Measurements from ENCODE around the gene INSIG2. TPM values are rescaled to one million over a fixed set of nuclear protein-coding genes. Genes with fewer than 3 reads are reported as not detected.

INSIG2 gene
- total RNA-seq, 1 experiment from 2014 or later, result 8.7 TPM

GRCh38 chr2:118130385-118130784 lies 42.1 kb downstream of the INSIG2 start:
- H3K27ac ChIP-seq (ENCODE audit: insufficient read length, low read depth, low read length), result no peak overlapping the region
- H3K9me3 ChIP-seq (ENCODE audit: control insufficient read depth, low read depth, low read length), result no peaks in the 10 kb centered on the region
- H4K8ac ChIP-seq (replicated peaks; ENCODE audit: insufficient read length, low read depth, low read length), result no peak overlapping the region
- no peaks in the 10 kb centered on the region for H3K9me3 Mint-ChIP-seq
- H3K56ac ChIP-seq (ENCODE audit: insufficient read length, low read depth, low read length), result no peak overlapping the region
- H3K4me1 Mint-ChIP-seq, result peaks cover 0 to 4% of the 10 kb centered on the region in 2 experiments; a peak in 2 of 4 replicates
- no peaks in the 10 kb centered on the region for H3K23me2 ChIP-seq (ENCODE audit: insufficient read length, low read depth, low read length, poor library complexity, severe bottlenecking)
- H2AFZ ChIP-seq (ENCODE audit: low read length), result no peak overlapping the region
- H2BK20ac ChIP-seq (ENCODE audit: low read depth, low read length, poor library complexity, severe bottlenecking), result no peak overlapping the region
- H2BK12ac ChIP-seq (ENCODE audit: insufficient read length, low read depth, low read length), result no peak overlapping the region
- H3K27me3 ChIP-seq (ENCODE audit: insufficient read depth, low read length), result no peaks in the 10 kb centered on the region; the same call in 1 of the 2 replicates
- H3K23ac ChIP-seq (ENCODE audit: insufficient read length, low read depth, low read length), result no peak overlapping the region
- no peak overlapping the region for H2BK120ac ChIP-seq (ENCODE audit: low read depth, low read length, poor library complexity, severe bottlenecking)
- no peak overlapping the region for H4K5ac ChIP-seq (ENCODE audit: insufficient read length, low read depth, low read length)
- H3K79me1 ChIP-seq (ENCODE audit: insufficient read depth, low read depth, low read length, poor library complexity, severe bottlenecking), result no peaks in the 10 kb centered on the region
- no peak overlapping the region for H3K4ac ChIP-seq (ENCODE audit: low read depth, low read length)
- no peak for DNase-seq
- H3K27ac Mint-ChIP-seq, result no peak overlapping the region
- no peaks in the 10 kb centered on the region for H3K27me3 Mint-ChIP-seq (ENCODE audit: low read depth)
- no peak overlapping the region for H2BK5ac ChIP-seq (ENCODE audit: insufficient read length, low read length)
- no peak overlapping the region for H3K14ac ChIP-seq (ENCODE audit: insufficient read depth, low read length)
- no peak overlapping the region for H3K9ac ChIP-seq (ENCODE audit: extremely low read depth, insufficient read length, low read length)
- no peak overlapping the region for H2BK15ac ChIP-seq (ENCODE audit: low read depth, low read length)
- no peak overlapping the region for H2AK5ac ChIP-seq (ENCODE audit: insufficient read length, low read length)
- H3K4me2 ChIP-seq (ENCODE audit: insufficient read depth, insufficient read length, low read length), result no peak overlapping the region
- no peaks in the 10 kb centered on the region for H4K20me1 ChIP-seq (ENCODE audit: control insufficient read depth, insufficient read depth, insufficient read length)
- H3K18ac ChIP-seq (ENCODE audit: insufficient read length, low read depth, low read length), result no peak overlapping the region
- no peaks in the 10 kb centered on the region for H3K4me1 ChIP-seq (ENCODE audit: insufficient read depth, low read length)
- no CpG with 5 or more reads among the region's 7 CpGs for WGBS (ENCODE audit: extremely low coverage, insufficient read length, low lambda C conversion rate)
- H3K4me3 Mint-ChIP-seq, result no peak overlapping the region
- no peak for TF ChIP-seq CTCF (conservative IDR thresholded peaks at IDR 0.05)
- H4K91ac ChIP-seq (ENCODE audit: insufficient read length, low read depth, low read length), result no peak overlapping the region
- H3T11ph ChIP-seq (ENCODE audit: low read length), result no peak overlapping the region
- no peaks in the 10 kb centered on the region for H3K36me3 Mint-ChIP-seq (ENCODE audit: insufficient read depth in 1 of 3, low read depth in 3 of 3)
- H3K79me2 ChIP-seq (ENCODE audit: insufficient read depth, low read length), result no peaks in the 10 kb centered on the region

Measured in H9 (cell line).